Nephron progenitor cell (in vitro differentiated cells): ENCODE data around the gene CEBPG.

Experiments used
- DNase-seq: peaks from one replicate; pipeline ENCODE4 v3.0.0; 2021
- H3K27ac Mint-ChIP-seq: 2 replicates; pipeline ENCODE4 v1.8.0; 2021; ENCODE audit warnings: mild to moderate bottlenecking, moderate library complexity, mixed read lengths
- H3K27me3 Mint-ChIP-seq: 2 replicates; pipeline ENCODE4 v1.8.0; 2021; ENCODE audit warnings: mild to moderate bottlenecking, low read depth, mixed read lengths; ENCODE audit not compliant: poor library complexity
- H3K36me3 Mint-ChIP-seq: 2 replicates; pipeline ENCODE4 v1.8.0; 2021; ENCODE audit warnings: low read depth, mixed read lengths
- H3K4me1 Mint-ChIP-seq: 2 replicates; pipeline ENCODE4 v1.8.0; 2021; ENCODE audit warnings: mixed read lengths
- H3K4me3 Mint-ChIP-seq: 2 replicates; pipeline ENCODE4 v1.8.0; 2021; ENCODE audit warnings: mild to moderate bottlenecking, moderate library complexity, mixed read lengths
- H3K9me3 Mint-ChIP-seq: 2 replicates; pipeline ENCODE4 v1.8.0; 2021; ENCODE audit warnings: mild to moderate bottlenecking, moderate library complexity, mixed read lengths
- TF ChIP-seq, protein P1 (sequence below): fragments of 200-600 bp; sonication (generic); IDR thresholded peaks from 2 replicates; pipeline ENCODE4 v1.5.0; 2021; ENCODE audit warnings: antibody characterized with exemption

Gene CEBPG

DNA sequence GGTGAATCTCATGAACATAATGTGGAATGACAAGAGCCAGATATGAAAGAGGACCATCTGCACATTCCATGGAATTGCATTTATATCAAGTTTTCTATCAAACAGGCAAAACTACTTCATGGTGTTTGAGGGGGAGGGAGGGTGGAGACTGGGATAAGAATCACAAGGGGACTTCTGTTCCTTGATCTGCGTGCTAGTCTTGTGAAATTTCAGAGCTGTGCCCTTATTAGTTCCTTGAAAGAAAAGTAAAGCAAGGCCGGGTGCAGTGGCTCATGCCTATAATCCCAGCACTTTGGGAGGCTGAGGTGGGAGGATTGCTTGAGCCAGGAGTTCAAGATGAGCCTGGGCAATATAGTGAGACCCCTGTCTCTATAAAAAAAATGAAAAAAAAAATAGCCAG, 30.2 kb upstream of the CEBPG start:
- H3K9me3 Mint-ChIP-seq, result no peaks in the 10 kb centered on the region
- no peaks in the 10 kb centered on the region for H3K36me3 Mint-ChIP-seq
- H3K4me3 Mint-ChIP-seq, result no peak overlapping the region
- no peak overlapping the region for H3K27ac Mint-ChIP-seq
- no peak for DNase-seq
- TF ChIP-seq, protein P1, sequence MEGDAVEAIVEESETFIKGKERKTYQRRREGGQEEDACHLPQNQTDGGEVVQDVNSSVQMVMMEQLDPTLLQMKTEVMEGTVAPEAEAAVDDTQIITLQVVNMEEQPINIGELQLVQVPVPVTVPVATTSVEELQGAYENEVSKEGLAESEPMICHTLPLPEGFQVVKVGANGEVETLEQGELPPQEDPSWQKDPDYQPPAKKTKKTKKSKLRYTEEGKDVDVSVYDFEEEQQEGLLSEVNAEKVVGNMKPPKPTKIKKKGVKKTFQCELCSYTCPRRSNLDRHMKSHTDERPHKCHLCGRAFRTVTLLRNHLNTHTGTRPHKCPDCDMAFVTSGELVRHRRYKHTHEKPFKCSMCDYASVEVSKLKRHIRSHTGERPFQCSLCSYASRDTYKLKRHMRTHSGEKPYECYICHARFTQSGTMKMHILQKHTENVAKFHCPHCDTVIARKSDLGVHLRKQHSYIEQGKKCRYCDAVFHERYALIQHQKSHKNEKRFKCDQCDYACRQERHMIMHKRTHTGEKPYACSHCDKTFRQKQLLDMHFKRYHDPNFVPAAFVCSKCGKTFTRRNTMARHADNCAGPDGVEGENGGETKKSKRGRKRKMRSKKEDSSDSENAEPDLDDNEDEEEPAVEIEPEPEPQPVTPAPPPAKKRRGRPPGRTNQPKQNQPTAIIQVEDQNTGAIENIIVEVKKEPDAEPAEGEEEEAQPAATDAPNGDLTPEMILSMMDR, result no peak
- H3K27me3 Mint-ChIP-seq, result peaks cover 67% of the 10 kb centered on the region
- H3K4me1 Mint-ChIP-seq, result peaks cover 6% of the 10 kb centered on the region

DNA sequence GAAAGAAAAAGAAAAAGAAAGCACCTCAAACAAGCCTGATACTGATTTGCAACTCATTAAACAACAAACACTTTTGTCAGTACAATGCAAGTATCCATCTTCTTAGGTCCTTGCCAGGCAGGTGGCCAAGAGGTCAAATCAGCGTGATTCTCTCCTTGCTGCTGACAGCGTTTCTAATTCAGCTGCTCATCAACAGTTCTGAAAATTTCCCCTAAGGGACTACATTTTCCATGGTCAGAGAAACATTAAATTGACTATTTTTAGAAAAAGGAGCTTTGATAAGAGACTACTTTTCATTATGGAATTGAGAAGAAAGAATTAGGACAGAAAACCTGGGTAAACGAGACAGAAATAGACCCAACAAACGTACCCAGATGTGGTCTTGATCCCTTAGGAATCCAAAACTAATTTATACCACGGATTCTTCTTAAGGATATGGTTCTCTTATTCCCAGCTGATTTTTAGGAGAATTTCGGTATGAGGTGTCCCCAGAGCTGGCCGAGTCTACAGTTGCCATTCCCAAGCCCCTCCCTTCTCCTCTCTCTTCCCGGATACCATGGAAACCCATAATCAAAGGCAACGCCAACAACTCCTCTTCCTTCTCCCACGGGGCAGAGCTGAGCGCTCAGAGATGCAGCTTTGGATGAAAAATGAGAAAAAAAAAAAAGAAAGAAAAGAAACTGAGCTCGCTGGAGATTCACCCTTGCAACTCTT, 29.5 kb upstream of the CEBPG start:
- Mint-ChIP-seq H3K36me3 (no peaks in the 10 kb centered on the region), H3K27me3 (peaks cover 64% of the 10 kb centered on the region), H3K27ac (no peak overlapping the region), H3K4me3 (no peak overlapping the region), H3K9me3 (no peaks in the 10 kb centered on the region), H3K4me1 (peaks cover 6% of the 10 kb centered on the region)
- TF ChIP-seq, protein P1, result no peak
- DNase-seq, result peak; percentile 15

DNA sequence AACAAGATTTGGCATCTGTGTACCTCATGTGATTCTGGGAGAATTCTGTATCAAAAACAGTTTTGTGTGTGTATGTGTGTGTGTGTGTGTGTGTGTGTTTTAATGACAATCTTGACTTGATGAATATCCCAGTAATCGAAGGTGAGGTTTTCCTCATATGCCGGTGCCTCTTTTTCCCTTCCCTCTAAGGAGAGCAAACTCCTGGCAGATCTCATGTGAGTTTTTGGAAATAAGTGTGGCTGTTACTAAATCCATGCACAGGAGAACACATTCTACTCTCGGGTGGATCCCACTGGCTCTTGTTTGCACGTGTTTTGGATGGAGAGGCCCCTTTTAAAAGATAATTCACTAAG, 29.0 kb upstream of the CEBPG start:
- no peak overlapping the region for H3K4me3 Mint-ChIP-seq
- no peak for DNase-seq
- H3K36me3 Mint-ChIP-seq, result no peaks in the 10 kb centered on the region
- H3K27ac Mint-ChIP-seq, result no peak overlapping the region
- TF ChIP-seq, protein P1, result no peak
- H3K9me3 Mint-ChIP-seq, result no peaks in the 10 kb centered on the region
- peaks cover 60% of the 10 kb centered on the region for H3K27me3 Mint-ChIP-seq
- peaks cover 6% of the 10 kb centered on the region for H3K4me1 Mint-ChIP-seq

DNA sequence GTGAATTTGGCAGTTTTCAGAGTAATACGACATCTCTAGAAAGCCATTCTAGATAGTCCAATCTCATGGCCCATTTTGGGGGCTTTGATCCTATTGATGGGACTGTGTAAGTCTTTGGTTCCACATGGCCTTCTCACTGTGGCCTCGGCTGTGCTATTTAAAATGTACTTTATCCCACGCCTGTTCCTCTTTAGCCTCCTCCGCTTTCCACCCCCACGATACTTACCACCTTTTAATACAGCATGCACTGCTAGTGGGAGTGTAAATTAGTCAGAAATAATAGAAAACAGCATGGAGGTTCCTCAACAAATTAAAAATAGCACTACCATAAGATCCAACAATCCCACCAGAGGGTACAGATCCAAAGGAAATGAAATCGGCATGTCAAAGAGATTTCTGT, 28.3 kb upstream of the CEBPG start:
- TF ChIP-seq, protein P1, result no peak
- H3K4me1 Mint-ChIP-seq, result peaks cover 6% of the 10 kb centered on the region
- H3K36me3 Mint-ChIP-seq, result no peaks in the 10 kb centered on the region
- no peak overlapping the region for H3K4me3 Mint-ChIP-seq
- H3K27me3 Mint-ChIP-seq, result peaks cover 60% of the 10 kb centered on the region
- H3K27ac Mint-ChIP-seq, result no peak overlapping the region
- H3K9me3 Mint-ChIP-seq, result no peaks in the 10 kb centered on the region
- no peak for DNase-seq

DNA sequence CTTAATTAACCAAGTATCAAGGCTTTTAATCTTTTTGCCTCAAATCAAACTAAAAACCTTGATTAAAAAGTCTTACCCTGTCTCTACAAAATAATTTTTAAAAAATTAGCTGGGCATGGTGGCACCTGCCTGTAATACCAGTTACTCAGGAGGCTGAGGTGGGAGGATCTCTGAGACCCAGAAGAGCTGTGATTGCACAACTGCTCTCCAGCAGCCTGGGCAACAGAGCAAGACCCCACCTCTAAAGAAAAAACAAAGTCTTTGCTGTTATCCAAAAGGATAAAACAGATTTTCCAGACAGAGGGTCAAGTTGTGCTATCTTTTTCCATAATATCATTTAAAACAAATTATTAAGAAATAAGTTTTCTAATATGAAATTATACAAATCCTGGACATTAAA, 26.8 kb upstream of the CEBPG start:
- Mint-ChIP-seq H3K4me1 (peaks cover 6% of the 10 kb centered on the region), H3K36me3 (no peaks in the 10 kb centered on the region), H3K27ac (no peak overlapping the region), H3K27me3 (peaks cover 49% of the 10 kb centered on the region), H3K9me3 (no peaks in the 10 kb centered on the region), H3K4me3 (no peak overlapping the region)
- DNase-seq, result no peak
- TF ChIP-seq, protein P1, result no peak

DNA sequence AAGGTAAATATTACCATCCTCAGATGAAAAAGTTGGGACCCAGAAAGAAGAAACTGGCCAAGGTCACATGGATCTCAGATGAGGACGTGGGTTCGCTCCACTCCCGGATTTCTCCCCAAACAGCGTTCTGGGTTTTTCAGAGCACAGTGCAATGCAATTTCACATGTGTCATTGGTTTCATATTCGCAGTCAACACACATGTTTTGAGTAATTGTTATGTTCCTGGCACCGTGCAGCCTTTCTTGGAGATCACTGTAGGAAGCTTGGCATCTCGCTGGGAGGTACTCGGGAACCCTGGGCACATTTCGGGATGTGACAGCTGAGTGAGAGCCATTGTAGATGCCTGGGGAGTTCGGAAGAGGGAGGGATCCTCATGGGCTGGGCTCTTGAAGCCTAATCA, 26.2 kb upstream of the CEBPG start:
- H3K4me3 Mint-ChIP-seq, result no peak overlapping the region
- H3K27me3 Mint-ChIP-seq, result peaks cover 46% of the 10 kb centered on the region
- TF ChIP-seq, protein P1, result no peak

More for the DNA sequence above, 26.2 kb upstream of the CEBPG start:
- H3K27ac Mint-ChIP-seq, result no peak overlapping the region
- DNase-seq, result no peak
- H3K4me1 Mint-ChIP-seq, result peaks cover 6% of the 10 kb centered on the region
- H3K36me3 Mint-ChIP-seq, result no peaks in the 10 kb centered on the region
- no peaks in the 10 kb centered on the region for H3K9me3 Mint-ChIP-seq
